A549 (cell line): ENCODE data around the gene OR5H2. TPM values are rescaled to one million over a fixed set of nuclear protein-coding genes. Genes with fewer than 3 reads are reported as not detected.

ENCODE experiments used
- ATAC-seq, 2 experiments: fragments of 200-7000 bp in 1 of 2; fragments of >200 bp in 1 of 2; cut with Nextera tagmentation in 1 of 2; cut with Tn5 transposase in 1 of 2; 3 replicates each; pipeline versions ENCODE4 v1.8.0 to v1.9.1; 2018 to 2020; ENCODE audit warnings: mild to moderate bottlenecking in 1 of 2, moderate library complexity in 1 of 2
- CTCF ChIA-PET: fragments of 300-600 bp; sonication (Branson Sonifier 250); formaldehyde crosslinking; extraction: SDS; loops from one replicate; lab custom pipeline; 2021; ENCODE audit warnings: antibody characterized with exemption, inconsistent platforms; lab: Yijun Ruan, JAX
- POLR2A ChIA-PET: fragments of 350-600 bp; formaldehyde crosslinking; extraction: SDS; loops from one replicate; lab custom pipeline; 2021; ENCODE audit warnings: antibody characterized with exemption, inconsistent platforms; lab: Yijun Ruan, JAX
- DNase-seq, 2 experiments: peaks; one replicate each; pipeline versions ENCODE4 v3.0.0 to v3.0.0-alpha.2; 2011 to 2016; ENCODE audit warnings: low read depth in 1 of 2, low spot score in 1 of 2
- FAIRE-seq: peaks from 2 replicates; lab custom pipeline; 2011; peaks lifted over from hg19 to GRCh38; lab: Jason Lieb, UNC
- H3K27ac ChIP-seq, 2 experiments: fragments of >200 bp; sonication (Bioruptor Twin); formaldehyde crosslinking; 3 replicates each; pipeline ENCODE4 v1.5.1; 2016 to 2017
- H3K4me1 ChIP-seq: fragments of >200 bp; sonication (Bioruptor Twin); formaldehyde crosslinking; 3 replicates; pipeline ENCODE4 v1.6.1; 2016
- H3K4me2 ChIP-seq: fragments of >200 bp; sonication (Bioruptor Twin); formaldehyde crosslinking; 3 replicates; pipeline ENCODE4 v1.6.1; 2016
- H3K4me3 ChIP-seq: fragments of >200 bp; sonication (Bioruptor Twin); formaldehyde crosslinking; 3 replicates; pipeline ENCODE4 v1.5.1; 2016
- H3K9me3 ChIP-seq: fragments of >200 bp; sonication (Bioruptor Twin); formaldehyde crosslinking; 3 replicates; pipeline ENCODE4 v1.6.1; 2016
- BHLHE40 ChIP-seq: IDR thresholded peaks from 2 replicates; pipeline ENCODE4 v1.6.1; 2012; ENCODE audit warnings: low read depth, low read length, inconsistent platforms
- EHF ChIP-seq: fragments of 250-450 bp; sonication (Bioruptor Pico); IDR thresholded peaks from 2 replicates; pipeline ENCODE4 v1.5.0; 2020; ENCODE audit warnings: mild to moderate bottlenecking
- ESRRA ChIP-seq: fragments of 150-350 bp; IDR thresholded peaks from 2 replicates; pipeline ENCODE4 v1.6.1; 2014; ENCODE audit warnings: mild to moderate bottlenecking, low read length, borderline replicate concordance
- FOSL2 ChIP-seq, 2 experiments: fragments of 450-650 bp in 1 of 2; fragments of >200 bp in 1 of 2; sonication (Bioruptor Twin) in 1 of 2; formaldehyde crosslinking; IDR thresholded peaks; 2 replicates each; pipeline versions ENCODE4 v1.5.0 to v1.6.1; 2016 to 2020; ENCODE audit warnings: mild to moderate bottlenecking in 1 of 2, moderate library complexity in 1 of 2
- GATA3 ChIP-seq: IDR thresholded peaks from 2 replicates; pipeline ENCODE4 v1.6.1; 2012; ENCODE audit warnings: borderline replicate concordance
- HDAC2 ChIP-seq: fragments of 200-600 bp; sonication (generic); IDR thresholded peaks from 2 replicates; pipeline ENCODE4 v1.6.1; 2016
- HOXA7 ChIP-seq: fragments of 250-450 bp; sonication (Bioruptor Pico); IDR thresholded peaks from 2 replicates; pipeline ENCODE4 v1.5.0; 2020; ENCODE audit warnings: mild to moderate bottlenecking, moderate library complexity
- HOXB13 ChIP-seq: fragments of 250-450 bp; sonication (Bioruptor Pico); IDR thresholded peaks from 2 replicates; pipeline ENCODE4 v1.5.0; 2020; ENCODE audit warnings: low read depth, mild to moderate bottlenecking, moderate library complexity
- HOXB5 ChIP-seq: fragments of 250-450 bp; sonication (Bioruptor Pico); IDR thresholded peaks from 2 replicates; pipeline ENCODE4 v1.5.0; 2020; ENCODE audit warnings: mild to moderate bottlenecking, moderate library complexity
- JUN ChIP-seq, 2 experiments: fragments of >200 bp; sonication (Bioruptor Twin); formaldehyde crosslinking; IDR thresholded peaks; 2 replicates in 1 of 2; 3 replicates in 1 of 2; pipeline ENCODE4 v1.6.1; 2016 to 2017
- PBX3 ChIP-seq: IDR thresholded peaks from 2 replicates; pipeline ENCODE4 v1.6.1; 2012
- RAD21 ChIP-seq, 2 experiments: fragments of >200 bp in 1 of 2; sonication (Bioruptor Twin) in 1 of 2; formaldehyde crosslinking in 1 of 2; IDR thresholded peaks in 1 of 2; conservative IDR thresholded peaks in 1 of 2; 2 replicates in 1 of 2; 3 replicates in 1 of 2; pipeline ENCODE4 v1.6.1; 2012 to 2018; ENCODE audit warnings: inconsistent platforms in 1 of 2
- RARB ChIP-seq: fragments of 250-450 bp; sonication (Bioruptor Pico); IDR thresholded peaks from 2 replicates; pipeline ENCODE4 v1.8.0; 2021; ENCODE audit warnings: mild to moderate bottlenecking, moderate library complexity
- REST ChIP-seq: fragments of 200-600 bp; sonication (generic); IDR thresholded peaks from 2 replicates; pipeline ENCODE4 v1.6.1; 2016; ENCODE audit warnings: antibody characterized with exemption, mild to moderate bottlenecking, moderate library complexity
- RNF2 ChIP-seq: fragments of 200-600 bp; sonication (generic); IDR thresholded peaks from 2 replicates; pipeline ENCODE4 v1.6.1; 2016; ENCODE audit warnings: low read depth, mild to moderate bottlenecking, antibody characterized with exemption, moderate library complexity, borderline replicate concordance
- SMC3 ChIP-seq: fragments of >200 bp; sonication (Bioruptor Twin); formaldehyde crosslinking; IDR thresholded peaks from 3 replicates; pipeline ENCODE4 v1.6.1; 2018; ENCODE audit warnings: inconsistent platforms
- SREBF2 ChIP-seq: fragments of 450-650 bp; IDR thresholded peaks from 2 replicates; pipeline ENCODE4 v1.6.1; 2014; ENCODE audit warnings: mild to moderate bottlenecking, moderate library complexity
- TFCP2L1 ChIP-seq: fragments of 250-450 bp; sonication (Bioruptor Pico); IDR thresholded peaks from 2 replicates; pipeline ENCODE4 v1.5.0; 2021; ENCODE audit warnings: mild to moderate bottlenecking
- TP53 ChIP-seq: fragments of 250-450 bp; sonication (Bioruptor Pico); IDR thresholded peaks from 2 replicates; pipeline ENCODE4 v1.5.0; 2021; ENCODE audit warnings: mild to moderate bottlenecking, moderate library complexity
- ZC3H11A ChIP-seq: fragments of 450-650 bp; IDR thresholded peaks from 2 replicates; pipeline ENCODE4 v1.6.1; 2014; ENCODE audit warnings: antibody characterized with exemption, mild to moderate bottlenecking
- ZFP36 ChIP-seq: fragments of 450-650 bp; IDR thresholded peaks from 2 replicates; pipeline ENCODE4 v1.6.1; 2014; ENCODE audit warnings: borderline replicate concordance; ENCODE audit not compliant: partially characterized antibody
- ZNF302 ChIP-seq: fragments of 250-450 bp; sonication (Bioruptor Pico); IDR thresholded peaks from 2 replicates; pipeline ENCODE4 v1.9.0; 2021; ENCODE audit warnings: inconsistent platforms, mild to moderate bottlenecking, moderate library complexity
- ZSCAN20 ChIP-seq: fragments of 250-450 bp; sonication (Bioruptor Pico); IDR thresholded peaks from 2 replicates; pipeline ENCODE4 v1.8.0; 2022; ENCODE audit warnings: mild to moderate bottlenecking, moderate library complexity
- WGBS: methylation state at CpG from one replicate; pipeline ENCODE4 v1.1.6; 2017; ENCODE audit errors: missing lambda C conversion rate; 5-methylcytosine and 5-hydroxymethylcytosine counted together
- polyA minus RNA-seq: library from RNA; depleted of rRNA, polyadenylated mRNA; stranded (reverse); fragments of >200 nt; gene quantifications from 2 replicates; pipeline ENCODE4 v1.2.3, GENCODE V29; 2011; rRNA and poly(A)+ RNA removed
- polyA plus RNA-seq, 4 experiments: library from polyadenylated mRNA; depleted of rRNA in 3 of 4; stranded (reverse); fragments of >200 nt; fragmentation: RNase III in 1 of 4; extraction: RNeasy Plus Mini Kit Qiagen cat#74134 plus additional on column Dnase treatment in 1 of 4; gene quantifications; 2 replicates in 3 of 4; 3 replicates in 1 of 4; pipeline ENCODE4 v1.2.3, GENCODE V29; 2011 to 2017
- TF ChIP-seq, protein P1 (sequence below): fragments of >200 bp; sonication (Bioruptor Twin); formaldehyde crosslinking; IDR thresholded peaks from 2 replicates; pipeline ENCODE4 v1.6.1; 2016
- TF ChIP-seq, protein P2 (sequence below): fragments of >200 bp; sonication (Bioruptor Twin); formaldehyde crosslinking; IDR thresholded peaks from 3 replicates; pipeline ENCODE4 v1.5.1; 2016
- TF ChIP-seq, protein P3 (sequence below): IDR thresholded peaks from 2 replicates; pipeline ENCODE4 v1.6.1; 2012; ENCODE audit warnings: low read depth, borderline replicate concordance
- TF ChIP-seq, protein P4 (sequence below): fragments of 250-450 bp; sonication (Bioruptor Pico); IDR thresholded peaks from 2 replicates; pipeline ENCODE4 v1.5.0; 2021; ENCODE audit warnings: mild to moderate bottlenecking, moderate library complexity, borderline replicate concordance

Gene OR5H2
- not detected in 2 replicates for polyA plus RNA-seq (2011; rRNA removed)
- polyA plus RNA-seq (2012; cell fraction: cytosol; rRNA removed): not detected in 2 replicates
- polyA plus RNA-seq (2012; cell fraction: nucleus; rRNA removed): not detected in 2 replicates
- not detected in 3 replicates for polyA plus RNA-seq (2017; fragmentation: RNase III; extraction: RNeasy Plus Mini Kit Qiagen cat#74134 plus additional on column Dnase treatment)
- polyA minus RNA-seq: not detected in 2 replicates

DNA sequence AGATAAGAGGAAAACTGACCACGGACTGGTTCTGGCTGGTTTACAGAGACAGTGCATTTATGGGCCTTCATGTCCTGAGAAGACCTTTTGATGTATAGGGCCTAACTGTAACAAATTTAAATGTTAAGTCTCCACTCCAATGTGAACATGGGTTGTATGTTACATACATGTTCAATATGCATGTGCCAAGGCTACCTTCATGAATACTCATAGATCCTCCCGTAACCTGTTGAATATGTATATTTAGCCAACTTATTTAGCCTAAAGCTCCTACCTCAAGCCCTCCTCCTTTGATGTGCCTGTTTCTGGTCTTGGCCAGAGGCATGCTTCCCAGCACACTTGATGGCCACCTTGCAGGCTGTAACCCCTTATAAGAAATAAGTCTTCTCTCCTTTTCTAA lies at the start of gene OR5H2:
OR5H2 (plus strand) TSS at position 301 of the 400 bp plus-strand sequence. CDS start 398 bp downstream, outside the sequence.
- no peak within 1 kb of the TSS for H3K4me2 ChIP-seq
- no peak within 1 kb of the TSS for H3K27ac ChIP-seq
- FAIRE-seq (no peak), DNase-seq (no peak), ATAC-seq (no peak)
- H3K4me1 ChIP-seq: no peaks in the 10 kb centered on the region
- CTCF ChIA-PET: no interaction called here
- H3K9me3 ChIP-seq: no peaks in the 10 kb centered on the region
- no peak within 1 kb of the TSS for H3K4me3 ChIP-seq
- 23% methylated on average over 2 of the region's 2 CpGs for WGBS
- TF ChIP-seq, protein P1, sequence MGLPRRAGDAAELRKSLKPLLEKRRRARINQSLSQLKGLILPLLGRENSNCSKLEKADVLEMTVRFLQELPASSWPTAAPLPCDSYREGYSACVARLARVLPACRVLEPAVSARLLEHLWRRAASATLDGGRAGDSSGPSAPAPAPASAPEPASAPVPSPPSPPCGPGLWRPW: no peak
- TF ChIP-seq ZC3H11A: no peak
- no peak for TF ChIP-seq SREBF2
- TF ChIP-seq GATA3: no peak
- TF ChIP-seq RAD21 (conservative IDR thresholded peaks at IDR 0.05 in 1 of 2, IDR thresholded peaks at IDR 0.05 in 1 of 2): no peak
- TF ChIP-seq RARB (CRISPR knock-in tag): no peak
- no peak for TF ChIP-seq ZFP36
- no peak for TF ChIP-seq SMC3
- TF ChIP-seq ESRRA: no peak
- TF ChIP-seq, protein P2, sequence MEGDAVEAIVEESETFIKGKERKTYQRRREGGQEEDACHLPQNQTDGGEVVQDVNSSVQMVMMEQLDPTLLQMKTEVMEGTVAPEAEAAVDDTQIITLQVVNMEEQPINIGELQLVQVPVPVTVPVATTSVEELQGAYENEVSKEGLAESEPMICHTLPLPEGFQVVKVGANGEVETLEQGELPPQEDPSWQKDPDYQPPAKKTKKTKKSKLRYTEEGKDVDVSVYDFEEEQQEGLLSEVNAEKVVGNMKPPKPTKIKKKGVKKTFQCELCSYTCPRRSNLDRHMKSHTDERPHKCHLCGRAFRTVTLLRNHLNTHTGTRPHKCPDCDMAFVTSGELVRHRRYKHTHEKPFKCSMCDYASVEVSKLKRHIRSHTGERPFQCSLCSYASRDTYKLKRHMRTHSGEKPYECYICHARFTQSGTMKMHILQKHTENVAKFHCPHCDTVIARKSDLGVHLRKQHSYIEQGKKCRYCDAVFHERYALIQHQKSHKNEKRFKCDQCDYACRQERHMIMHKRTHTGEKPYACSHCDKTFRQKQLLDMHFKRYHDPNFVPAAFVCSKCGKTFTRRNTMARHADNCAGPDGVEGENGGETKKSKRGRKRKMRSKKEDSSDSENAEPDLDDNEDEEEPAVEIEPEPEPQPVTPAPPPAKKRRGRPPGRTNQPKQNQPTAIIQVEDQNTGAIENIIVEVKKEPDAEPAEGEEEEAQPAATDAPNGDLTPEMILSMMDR: no peak
- no peak for TF ChIP-seq ZSCAN20 (CRISPR knock-in tag)
- TF ChIP-seq RNF2: no peak
- TF ChIP-seq HDAC2: no peak
- no peak for TF ChIP-seq TP53 (CRISPR knock-in tag)
- POLR2A ChIA-PET: no interaction called here

GRCh38 chr3:98233468-98233867 lies 48.8 kb upstream of the OR5H2 start:
- no peak for FAIRE-seq
- TF ChIP-seq, protein P3, sequence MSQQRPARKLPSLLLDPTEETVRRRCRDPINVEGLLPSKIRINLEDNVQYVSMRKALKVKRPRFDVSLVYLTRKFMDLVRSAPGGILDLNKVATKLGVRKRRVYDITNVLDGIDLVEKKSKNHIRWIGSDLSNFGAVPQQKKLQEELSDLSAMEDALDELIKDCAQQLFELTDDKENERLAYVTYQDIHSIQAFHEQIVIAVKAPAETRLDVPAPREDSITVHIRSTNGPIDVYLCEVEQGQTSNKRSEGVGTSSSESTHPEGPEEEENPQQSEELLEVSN: no peak
- TF ChIP-seq HOXA7 (CRISPR knock-in tag) (no peak), REST (no peak), ZNF302 (CRISPR knock-in tag) (no peak), TP53 (CRISPR knock-in tag) (no peak), HOXB5 (CRISPR knock-in tag) (no peak), HOXB13 (CRISPR knock-in tag) (no peak), TFCP2L1 (CRISPR knock-in tag) (no peak), EHF (CRISPR knock-in tag) (no peak), JUN (IDR thresholded peaks at IDR 0.05) (no peak), FOSL2 (IDR thresholded peaks at IDR 0.05) (no peak), FOSL2 (CRISPR knock-in tag; IDR thresholded peaks at IDR 0.05) (no peak), PBX3 (no peak), BHLHE40 (no peak)
- TF ChIP-seq, protein P4, sequence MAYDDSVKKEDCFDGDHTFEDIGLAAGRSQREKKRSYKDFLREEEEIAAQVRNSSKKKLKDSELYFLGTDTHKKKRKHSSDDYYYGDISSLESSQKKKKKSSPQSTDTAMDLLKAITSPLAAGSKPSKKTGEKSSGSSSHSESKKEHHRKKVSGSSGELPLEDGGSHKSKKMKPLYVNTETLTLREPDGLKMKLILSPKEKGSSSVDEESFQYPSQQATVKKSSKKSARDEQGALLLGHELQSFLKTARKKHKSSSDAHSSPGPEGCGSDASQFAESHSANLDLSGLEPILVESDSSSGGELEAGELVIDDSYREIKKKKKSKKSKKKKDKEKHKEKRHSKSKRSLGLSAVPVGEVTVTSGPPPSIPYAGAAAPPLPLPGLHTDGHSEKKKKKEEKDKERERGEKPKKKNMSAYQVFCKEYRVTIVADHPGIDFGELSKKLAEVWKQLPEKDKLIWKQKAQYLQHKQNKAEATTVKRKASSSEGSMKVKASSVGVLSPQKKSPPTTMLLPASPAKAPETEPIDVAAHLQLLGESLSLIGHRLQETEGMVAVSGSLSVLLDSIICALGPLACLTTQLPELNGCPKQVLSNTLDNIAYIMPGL (CRISPR knock-in tag): no peak
- no peaks in the 10 kb centered on the region for H3K9me3 ChIP-seq
- no peak overlapping the region for H3K4me2 ChIP-seq
- no peaks in the 10 kb centered on the region for H3K4me1 ChIP-seq
- ATAC-seq: no peak
- H3K4me3 ChIP-seq: no peak overlapping the region
- no peak for DNase-seq
- no peak overlapping the region for H3K27ac ChIP-seq
- ChIA-PET POLR2A (no interaction called here), CTCF (no interaction called here)
- 0% methylated on average over 5 of the region's 5 CpGs for WGBS
